Ovary (tissue), 9 donors: ENCODE results near the gene GAL. TPM values are rescaled to one million over a fixed set of nuclear protein-coding genes. Genes with fewer than 3 reads are reported as not detected.

Experiments used
- DNase-seq, 5 donors: peaks; one replicate each; pipeline ENCODE4 v3.0.0-alpha.2; 2019 to 2020
- H3K27ac ChIP-seq, 2 donors: fragments of 200-600 bp; one replicate each; pipeline versions ENCODE4 v1.5.1 to v1.8.0; 2019 to 2022
- H3K27me3 ChIP-seq: fragments of 200-600 bp; one replicate; pipeline ENCODE4 v1.8.0; 2022
- H3K36me3 ChIP-seq: fragments of 200-600 bp; sonication (generic); one replicate; pipeline ENCODE4 v1.5.1; 2019
- H3K4me1 ChIP-seq: one replicate; pipeline ENCODE4 v1.8.1; 2013; ENCODE audit warnings: mild to moderate bottlenecking, moderate library complexity; ENCODE audit not compliant: insufficient read depth
- H3K4me3 ChIP-seq: fragments of 200-600 bp; sonication (generic); one replicate; pipeline ENCODE4 v1.5.1; 2017
- H3K9me3 ChIP-seq, 2 donors: fragments of 200-600 bp in 1 of 2; sonication (generic) in 1 of 2; one replicate each; pipeline versions ENCODE4 v1.5.1 to v1.8.1; 2013 to 2019; ENCODE audit warnings: mild to moderate bottlenecking in 1 of 2, moderate library complexity in 1 of 2
- CTCF ChIP-seq, 3 donors: fragments of 450-650 bp in 2 of 3; fragments of 200-600 bp in 1 of 3; IDR thresholded peaks; one replicate each; pipeline versions ENCODE4 v1.5.1 to v1.8.0; 2016 to 2022; ENCODE audit warnings: antibody characterized with exemption in 3 of 3, mild to moderate bottlenecking in 1 of 3
- EP300 ChIP-seq: sonication (generic); formaldehyde crosslinking; IDR thresholded peaks from one replicate; pipeline ENCODE4 v1.6.1; 2017; ENCODE audit warnings: antibody characterized with exemption
- POLR2A ChIP-seq: fragments of 450-650 bp; IDR thresholded peaks from one replicate; pipeline ENCODE4 v1.6.1; 2017; ENCODE audit warnings: antibody characterized with exemption, mild to moderate bottlenecking, moderate library complexity
- WGBS, 3 donors: extraction: QIAGEN DNeasy Blood & Tissue Kit in 1 of 3; methylation state at CpG; one replicate each; pipeline versions ENCODE4 v1.1.5 to v1.1.7; 2013 to 2017; 5-methylcytosine and 5-hydroxymethylcytosine counted together
- intact Hi-C, 4 donors: fragments of 100-400 bp; cut with DNase I; formaldehyde crosslinking; loops; one replicate each; pipeline versions ENCODE4 v1.11.0 to v1.15.1; 2022 to 2023
- polyA plus RNA-seq, 2 donors: library from polyadenylated mRNA; stranded (reverse); fragments of 200-250 nt in 1 of 2; fragments of 350-450 nt in 1 of 2; fragmentation: Illumina TruSeq in 1 of 2; extraction: RNeasy Lipid Tissue Mini Kit (QIAGEN cat#74804) in 1 of 2; gene quantifications; one replicate each; pipeline ENCODE4 v1.2.3, GENCODE V29; 2013 to 2014
- total RNA-seq, 7 donors: library from RNA; depleted of rRNA in 2 of 7; stranded (reverse); fragments of >200 nt in 2 of 7; fragmentation: NEBNext Ultra II Directional in 3 of 7; extraction: Animal tissue kit (Norgen Biotek cat#: 25700) in 3 of 7; gene quantifications; one replicate each; pipeline versions ENCODE4 v1.1.0 to v1.2.4, GENCODE V29; 2016 to 2023
- donor health status: DM: no; HTN: no; CAD: no; lungs with moderate emphysema.
- donor health status: DM: no; HTN: no; CAD: no.
- donor health status: Bipolar disorder and iron deficiency.
- donor health status: DM: yes; HTN: yes; CAD: no.
- donor health status: DM: no; HTN: no; CAD: no.
- donor health status: DM: yes; HTN: yes; CAD: no.

GAL gene
- total and polyA plus RNA-seq, 9 donors: 0.19 to 1.4 (median 0.36) TPM; not detected in 6

- Histone ChIP-seq H3K27ac (no peak overlapping the region), H3K36me3 (no peaks in the 10 kb centered on the region), H3K27me3 (no peaks in the 10 kb centered on the region), H3K9me3 (no peaks in the 10 kb centered on the region), H3K4me3 (no peak overlapping the region), H3K4me1 (peaks cover 6% of the 10 kb centered on the region)
- intact Hi-C loops: no loop called here
- no peak for DNase-seq
- 88 to 92% (median 90%) methylated on average over 8 of the region's 8 CpGs for WGBS, 3 donors
- TF ChIP-seq POLR2A (no peak), CTCF (IDR thresholded peaks at IDR 0.05) (no peak), EP300 (no peak)
Observed at GRCh38 chr11:68654978-68655377, 29.4 kb upstream of the GAL start.

GRCh38 chr11:68655406-68655805 is 28.9 kb upstream of the GAL start:
- no peaks in the 10 kb centered on the region for H3K9me3 ChIP-seq
- no peak for DNase-seq
- H3K27me3 ChIP-seq: no peaks in the 10 kb centered on the region
- 79 to 92% (median 87%) methylated on average over 7 of the region's 7 CpGs for WGBS, 3 donors
- H3K4me1 ChIP-seq: peaks cover 6% of the 10 kb centered on the region
- H3K4me3 ChIP-seq: no peak overlapping the region
- intact Hi-C loops: no loop called here
- no peak overlapping the region for H3K27ac ChIP-seq
- no peaks in the 10 kb centered on the region for H3K36me3 ChIP-seq
- TF ChIP-seq CTCF (IDR thresholded peaks at IDR 0.05) (no peak), POLR2A (no peak), EP300 (no peak)

DNA sequence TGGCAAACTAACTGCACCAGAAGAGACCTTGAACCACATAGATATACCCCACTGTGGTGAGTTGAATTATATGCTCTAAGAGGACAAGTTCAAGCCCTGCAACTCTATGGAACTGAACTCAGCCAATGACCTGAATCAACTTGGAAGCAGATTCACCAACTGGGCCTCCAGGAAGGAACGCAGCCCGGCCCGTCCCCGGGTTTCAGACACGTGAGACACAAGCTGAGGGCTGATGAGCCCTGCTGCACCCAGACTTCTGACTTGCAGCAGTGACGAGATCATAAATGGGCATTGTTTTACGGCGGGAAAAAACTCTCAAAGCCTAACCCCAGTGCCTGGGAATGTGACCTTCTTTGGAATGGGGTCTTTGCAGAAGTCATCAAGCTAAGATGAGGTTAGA is 28.5 kb upstream of the GAL start:
- no peak overlapping the region for H3K4me3 ChIP-seq
- 80 to 85% (median 83%) methylated on average over 8 of the region's 8 CpGs for WGBS, 3 donors
- H3K27me3 ChIP-seq: no peaks in the 10 kb centered on the region
- H3K4me1 ChIP-seq: peaks cover 6% of the 10 kb centered on the region
- intact Hi-C loops: no loop called here
- H3K36me3 ChIP-seq: no peaks in the 10 kb centered on the region
- no peak overlapping the region for H3K27ac ChIP-seq
- no peak for TF ChIP-seq POLR2A
- no peak for TF ChIP-seq CTCF (IDR thresholded peaks at IDR 0.05)
- no peaks in the 10 kb centered on the region for H3K9me3 ChIP-seq
- no peak for DNase-seq

DNA sequence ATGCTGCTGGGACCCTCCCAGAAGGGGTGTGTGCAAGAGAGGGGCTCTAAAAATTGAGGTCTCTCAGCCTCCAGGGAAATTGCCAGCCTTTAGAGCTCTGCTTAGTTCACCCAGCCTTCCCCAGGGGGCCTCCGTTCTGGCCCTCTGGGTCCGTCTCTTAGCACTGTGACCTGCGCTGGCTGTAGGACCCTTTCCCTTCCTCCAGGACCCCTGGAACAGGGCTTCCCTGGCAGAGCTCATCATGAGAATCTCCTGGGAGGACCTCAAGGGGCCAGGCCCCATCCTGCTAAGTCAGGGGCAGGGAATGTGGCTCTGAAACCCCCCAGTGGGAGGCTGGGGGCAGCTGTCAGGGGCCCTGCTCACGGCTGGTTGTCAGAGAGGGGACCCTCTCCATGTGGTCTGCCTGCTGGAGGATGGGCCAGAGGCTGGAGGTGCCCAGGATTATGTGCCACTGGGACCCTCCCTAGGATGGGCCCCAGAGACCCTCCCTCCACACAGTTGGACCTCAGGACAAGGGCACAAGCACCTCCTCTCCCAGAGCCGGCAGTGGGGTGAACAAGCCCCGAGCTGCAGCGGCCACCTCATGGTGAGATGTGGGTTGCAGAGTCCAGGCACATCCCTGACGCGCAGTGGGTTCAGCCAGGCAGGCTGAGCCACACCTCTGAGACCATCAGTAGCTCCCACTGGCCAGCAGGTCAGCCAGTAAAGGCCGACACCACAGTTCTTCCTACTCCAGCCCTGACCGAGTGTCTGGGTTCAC is 27.1 kb upstream of the GAL start:
- DNase-seq: no peak
- 94 to 97% (median 94%) methylated on average over 11 of the region's 11 CpGs for WGBS, 3 donors
- intact Hi-C loops: no loop called here
- Histone ChIP-seq H3K27ac (no peak overlapping the region), H3K4me3 (no peak overlapping the region), H3K4me1 (peaks cover 6% of the 10 kb centered on the region), H3K9me3 (no peaks in the 10 kb centered on the region), H3K27me3 (no peaks in the 10 kb centered on the region), H3K36me3 (no peaks in the 10 kb centered on the region)
- TF ChIP-seq CTCF (IDR thresholded peaks at IDR 0.05) (no peak), POLR2A (no peak), EP300 (no peak)
